Liver (tissue), 3 donors: Measurements from ENCODE around the gene LYPD5.

Experiments
- HNF4G ChIP-seq: IDR thresholded peaks from 2 replicates; pipeline ENCODE4 v1.6.1; 2016; ENCODE audit warnings: antibody characterized with exemption
- JUND ChIP-seq, 2 donors: IDR thresholded peaks; 2 replicates each; pipeline ENCODE4 v1.6.1; 2016; ENCODE audit warnings: antibody characterized with exemption in 2 of 2
- RAD21 ChIP-seq, 2 donors: IDR thresholded peaks; 2 replicates each; pipeline ENCODE4 v1.6.1; 2016; ENCODE audit warnings: antibody characterized with exemption in 2 of 2, mild to moderate bottlenecking in 2 of 2
- RXRA ChIP-seq, 2 donors: IDR thresholded peaks; 2 replicates each; pipeline ENCODE4 v1.6.1; 2017 to 2018; ENCODE audit warnings: antibody characterized with exemption in 2 of 2, mild to moderate bottlenecking in 1 of 2
- SP1 ChIP-seq: IDR thresholded peaks from 2 replicates; pipeline ENCODE4 v1.6.1; 2018; ENCODE audit warnings: antibody characterized with exemption, mild to moderate bottlenecking
- ZBTB33 ChIP-seq: IDR thresholded peaks from 2 replicates; pipeline ENCODE4 v1.6.1; 2016; ENCODE audit warnings: antibody characterized with exemption
- TF ChIP-seq, protein P1 (sequence below): fragments of 150-350 bp; IDR thresholded peaks from 2 replicates; pipeline ENCODE4 v1.5.1; 2017; ENCODE audit warnings: improper control_type of control experiment, low read depth, low read length; ENCODE audit not compliant: missing input control
- TF ChIP-seq, protein P2 (sequence below): IDR thresholded peaks from 2 replicates; pipeline ENCODE4 v1.6.1; 2016; ENCODE audit warnings: antibody characterized with exemption, mild to moderate bottlenecking
- TF ChIP-seq, protein P3 (sequence below): IDR thresholded peaks from 2 replicates; pipeline ENCODE4 v1.6.1; 2016; ENCODE audit warnings: antibody characterized with exemption
- donor health status: healthy.
- donor health status: healthy.

DNA sequence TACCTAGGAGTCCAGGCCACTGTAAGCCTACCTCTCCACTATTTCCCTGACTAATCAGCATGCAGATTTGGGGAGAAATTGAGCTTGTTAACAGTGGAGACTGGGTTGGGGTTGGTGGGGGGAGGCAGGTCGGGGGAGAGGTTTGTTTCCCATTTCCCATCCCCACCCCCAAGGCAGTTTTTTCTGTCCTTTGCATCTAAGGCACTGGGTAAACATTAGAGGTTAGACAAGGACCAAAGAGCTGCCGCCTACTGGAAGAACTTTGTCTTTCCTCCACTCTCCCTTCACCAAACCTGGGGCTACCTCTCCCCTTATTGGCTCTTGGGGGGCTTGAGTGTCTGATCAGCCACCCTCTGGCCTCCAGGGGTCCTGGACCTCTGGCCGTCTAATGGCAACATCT, 22.4 kb downstream of the LYPD5 start:
- TF ChIP-seq HNF4G = no peak
- TF ChIP-seq RAD21 (IDR thresholded peaks at IDR 0.05) = no peak
- TF ChIP-seq, protein P1, sequence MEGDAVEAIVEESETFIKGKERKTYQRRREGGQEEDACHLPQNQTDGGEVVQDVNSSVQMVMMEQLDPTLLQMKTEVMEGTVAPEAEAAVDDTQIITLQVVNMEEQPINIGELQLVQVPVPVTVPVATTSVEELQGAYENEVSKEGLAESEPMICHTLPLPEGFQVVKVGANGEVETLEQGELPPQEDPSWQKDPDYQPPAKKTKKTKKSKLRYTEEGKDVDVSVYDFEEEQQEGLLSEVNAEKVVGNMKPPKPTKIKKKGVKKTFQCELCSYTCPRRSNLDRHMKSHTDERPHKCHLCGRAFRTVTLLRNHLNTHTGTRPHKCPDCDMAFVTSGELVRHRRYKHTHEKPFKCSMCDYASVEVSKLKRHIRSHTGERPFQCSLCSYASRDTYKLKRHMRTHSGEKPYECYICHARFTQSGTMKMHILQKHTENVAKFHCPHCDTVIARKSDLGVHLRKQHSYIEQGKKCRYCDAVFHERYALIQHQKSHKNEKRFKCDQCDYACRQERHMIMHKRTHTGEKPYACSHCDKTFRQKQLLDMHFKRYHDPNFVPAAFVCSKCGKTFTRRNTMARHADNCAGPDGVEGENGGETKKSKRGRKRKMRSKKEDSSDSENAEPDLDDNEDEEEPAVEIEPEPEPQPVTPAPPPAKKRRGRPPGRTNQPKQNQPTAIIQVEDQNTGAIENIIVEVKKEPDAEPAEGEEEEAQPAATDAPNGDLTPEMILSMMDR = no peak
- TF ChIP-seq ZBTB33 = no peak
- TF ChIP-seq JUND (IDR thresholded peaks at IDR 0.05) = no peak
- no peak for TF ChIP-seq RXRA (IDR thresholded peaks at IDR 0.05)
- TF ChIP-seq, protein P2, sequence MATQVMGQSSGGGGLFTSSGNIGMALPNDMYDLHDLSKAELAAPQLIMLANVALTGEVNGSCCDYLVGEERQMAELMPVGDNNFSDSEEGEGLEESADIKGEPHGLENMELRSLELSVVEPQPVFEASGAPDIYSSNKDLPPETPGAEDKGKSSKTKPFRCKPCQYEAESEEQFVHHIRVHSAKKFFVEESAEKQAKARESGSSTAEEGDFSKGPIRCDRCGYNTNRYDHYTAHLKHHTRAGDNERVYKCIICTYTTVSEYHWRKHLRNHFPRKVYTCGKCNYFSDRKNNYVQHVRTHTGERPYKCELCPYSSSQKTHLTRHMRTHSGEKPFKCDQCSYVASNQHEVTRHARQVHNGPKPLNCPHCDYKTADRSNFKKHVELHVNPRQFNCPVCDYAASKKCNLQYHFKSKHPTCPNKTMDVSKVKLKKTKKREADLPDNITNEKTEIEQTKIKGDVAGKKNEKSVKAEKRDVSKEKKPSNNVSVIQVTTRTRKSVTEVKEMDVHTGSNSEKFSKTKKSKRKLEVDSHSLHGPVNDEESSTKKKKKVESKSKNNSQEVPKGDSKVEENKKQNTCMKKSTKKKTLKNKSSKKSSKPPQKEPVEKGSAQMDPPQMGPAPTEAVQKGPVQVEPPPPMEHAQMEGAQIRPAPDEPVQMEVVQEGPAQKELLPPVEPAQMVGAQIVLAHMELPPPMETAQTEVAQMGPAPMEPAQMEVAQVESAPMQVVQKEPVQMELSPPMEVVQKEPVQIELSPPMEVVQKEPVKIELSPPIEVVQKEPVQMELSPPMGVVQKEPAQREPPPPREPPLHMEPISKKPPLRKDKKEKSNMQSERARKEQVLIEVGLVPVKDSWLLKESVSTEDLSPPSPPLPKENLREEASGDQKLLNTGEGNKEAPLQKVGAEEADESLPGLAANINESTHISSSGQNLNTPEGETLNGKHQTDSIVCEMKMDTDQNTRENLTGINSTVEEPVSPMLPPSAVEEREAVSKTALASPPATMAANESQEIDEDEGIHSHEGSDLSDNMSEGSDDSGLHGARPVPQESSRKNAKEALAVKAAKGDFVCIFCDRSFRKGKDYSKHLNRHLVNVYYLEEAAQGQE = no peak
- no peak for TF ChIP-seq SP1
- TF ChIP-seq, protein P3, sequence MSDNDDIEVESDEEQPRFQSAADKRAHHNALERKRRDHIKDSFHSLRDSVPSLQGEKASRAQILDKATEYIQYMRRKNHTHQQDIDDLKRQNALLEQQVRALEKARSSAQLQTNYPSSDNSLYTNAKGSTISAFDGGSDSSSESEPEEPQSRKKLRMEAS = no peak
